IPS-NIHi7 (cell line): ENCODE results near the gene CISD1.
A peak's percentile ranks its signal among the peaks of the same experiment; 100 is the strongest.

ENCODE experiments used
- DNase-seq: peaks from one replicate; pipeline ENCODE4 v3.0.0; 2012; ENCODE audit warnings: mixed read lengths; ENCODE audit errors: extremely low spot score

The CISD1 gene

GRCh38 chr10:58265249-58265648 is 3.7 kb upstream of the CISD1 start:
- DNase-seq, result no peak

DNA sequence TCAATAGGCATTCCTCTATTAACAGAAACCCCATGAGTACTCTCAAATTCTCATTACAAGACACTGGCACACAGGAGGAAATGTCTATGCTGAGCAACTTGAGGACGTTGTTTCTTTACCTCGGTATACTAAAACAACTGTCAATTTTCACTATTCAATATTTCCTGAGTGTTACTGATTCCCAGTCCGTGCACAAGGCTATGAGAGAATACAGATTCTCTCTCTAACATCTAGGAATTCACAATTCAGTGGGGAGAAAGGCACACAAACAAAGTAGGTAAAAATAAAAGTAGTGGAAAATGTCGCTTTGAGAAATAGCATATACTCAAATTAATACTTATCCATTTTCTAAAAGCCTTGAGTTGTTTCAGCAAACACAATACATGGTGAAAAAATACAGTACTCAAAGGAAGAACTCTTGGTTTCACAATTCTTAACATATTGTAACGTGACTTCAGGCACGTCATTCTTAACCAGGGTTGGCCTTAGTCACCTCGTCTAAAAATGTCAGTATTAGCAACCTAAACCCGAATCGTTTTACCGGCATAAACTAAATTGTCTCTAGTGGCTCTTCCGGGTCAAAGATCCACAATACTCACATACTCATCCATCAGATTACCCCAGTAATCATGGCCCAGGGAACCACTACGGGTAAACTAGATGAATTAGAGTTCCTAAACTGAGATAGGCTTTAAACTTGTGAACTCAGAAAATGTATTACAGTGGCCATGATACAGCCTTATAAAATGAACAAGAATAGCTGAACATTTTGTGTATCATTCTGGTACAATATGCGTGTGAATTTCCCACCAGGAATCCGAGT is 2.7 kb upstream of the CISD1 start:
- DNase-seq, result no peak

- DNase-seq, result peak; percentile 18
Observed at GRCh38 chr10:58266826-58267712, 1.9 kb upstream of the CISD1 start.

GRCh38 chr10:58267713-58268453 is 1.1 kb upstream of the CISD1 start, which contains the start of gene IPMK:
TSS of gene IPMK (minus strand) at chr10:58267894. CDS start at chr10:58267611, 283 bp downstream.
- peak; percentile 77 for DNase-seq

- DNase-seq, result no peak
Observed at GRCh38 chr10:58268454-58268945, 462 bp upstream of the CISD1 start.

DNA sequence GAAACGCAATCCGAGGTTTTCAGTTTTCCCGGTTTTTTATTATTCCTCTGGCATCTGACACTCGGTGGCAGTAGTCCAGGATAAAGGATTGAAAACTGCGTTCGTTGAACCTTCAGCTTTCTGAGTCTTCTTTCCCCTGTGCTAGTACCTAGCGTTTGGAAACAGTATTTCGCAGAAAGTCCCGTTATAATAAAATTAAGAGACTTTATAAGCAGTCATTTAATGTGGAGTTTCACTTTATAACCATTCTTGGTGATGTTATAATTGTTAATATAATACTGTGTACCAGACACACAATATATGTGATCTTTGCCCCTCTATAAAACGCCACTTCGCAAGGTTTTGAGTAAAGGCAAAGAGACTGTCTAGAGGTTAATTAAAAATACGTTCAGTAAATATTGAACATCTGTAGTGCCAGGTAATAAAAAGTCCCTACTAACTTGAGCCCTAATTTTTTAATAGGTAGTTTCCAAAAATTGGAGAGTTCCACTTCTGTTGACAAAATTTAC is 874 bp downstream of the CISD1 start:
- no peak for DNase-seq

DNA sequence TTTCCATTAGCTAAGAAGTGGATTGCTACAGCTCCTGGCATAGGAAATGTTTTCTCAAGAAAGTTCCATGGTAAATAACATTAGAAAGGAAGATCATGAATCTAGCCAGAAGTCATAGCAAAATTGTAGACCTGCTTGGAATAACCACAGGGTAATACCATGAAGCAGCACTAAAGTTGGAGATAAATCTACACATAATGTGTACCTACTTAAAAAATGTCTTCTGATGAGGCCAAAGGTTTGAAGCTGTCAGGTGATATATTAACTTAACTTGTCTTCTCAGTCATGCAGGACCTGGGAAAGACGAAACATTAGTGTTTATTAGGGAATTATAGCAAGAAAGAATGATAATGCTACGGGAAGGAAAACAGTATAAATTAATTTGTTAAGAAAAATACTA is 6.3 kb downstream of the CISD1 start:
- no peak for DNase-seq

- no peak for DNase-seq
Observed at GRCh38 chr10:58275908-58276307, 6.9 kb downstream of the CISD1 start.

GRCh38 chr10:58278274-58278961 is 9.5 kb downstream of the CISD1 start:
- DNase-seq, result no peak

DNA sequence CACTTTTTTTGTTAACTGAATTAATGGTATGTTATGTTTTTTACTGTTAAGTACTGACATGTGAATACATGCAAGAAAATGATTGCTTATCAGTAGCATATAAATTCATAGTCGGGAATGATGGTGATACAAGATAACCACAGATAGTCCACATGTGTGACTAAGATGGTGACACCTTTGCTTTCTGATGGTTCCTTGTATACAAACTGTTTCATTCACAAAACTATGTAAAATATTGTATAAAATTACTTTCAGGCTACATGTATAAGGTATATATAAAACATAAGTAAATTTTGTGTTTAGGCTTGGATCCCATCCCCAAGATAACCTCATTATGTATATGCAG is 10.0 kb downstream of the CISD1 start:
- DNase-seq, result no peak

- DNase-seq, result no peak
Observed at GRCh38 chr10:58280477-58280876, 11.5 kb downstream of the CISD1 start.

DNA sequence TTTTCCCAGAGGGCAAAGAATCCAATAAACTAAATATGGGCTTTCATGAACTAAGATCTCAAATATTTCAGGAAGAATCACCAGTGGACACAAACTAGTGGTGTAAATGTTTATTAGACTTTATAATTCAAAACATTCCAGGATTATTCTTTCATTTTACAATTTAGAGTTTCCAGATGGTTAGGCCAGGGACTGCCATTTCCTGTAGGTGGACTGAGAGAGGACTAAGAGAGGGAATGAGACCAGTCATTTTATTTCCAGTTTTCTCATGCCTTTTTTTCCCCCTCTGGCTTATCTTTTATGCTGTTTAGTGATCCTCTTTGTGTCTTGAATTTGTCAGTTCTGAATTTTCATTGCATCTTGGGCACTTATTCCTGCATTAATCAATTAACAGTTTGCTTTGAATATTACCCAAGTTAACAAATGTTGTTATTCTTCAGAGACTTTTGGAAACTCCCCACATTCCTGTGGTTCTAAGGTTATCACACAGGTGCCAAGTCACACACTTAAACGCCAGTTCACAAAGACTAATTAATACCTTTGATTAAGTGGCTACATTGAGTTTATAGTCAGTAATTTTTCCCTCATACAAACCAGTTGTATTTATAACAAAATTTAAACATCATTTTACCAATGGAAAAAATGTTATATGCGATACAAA is 12.3 kb downstream of the CISD1 start:
- no peak for DNase-seq

GRCh38 chr10:58282615-58283014 is 13.7 kb downstream of the CISD1 start:
- DNase-seq, result no peak

- peak; percentile 19 for DNase-seq
Observed at GRCh38 chr10:58291538-58292174, 22.7 kb downstream of the CISD1 start.

GRCh38 chr10:58293989-58294388 is 25.0 kb downstream of the CISD1 start:
- no peak for DNase-seq

DNA sequence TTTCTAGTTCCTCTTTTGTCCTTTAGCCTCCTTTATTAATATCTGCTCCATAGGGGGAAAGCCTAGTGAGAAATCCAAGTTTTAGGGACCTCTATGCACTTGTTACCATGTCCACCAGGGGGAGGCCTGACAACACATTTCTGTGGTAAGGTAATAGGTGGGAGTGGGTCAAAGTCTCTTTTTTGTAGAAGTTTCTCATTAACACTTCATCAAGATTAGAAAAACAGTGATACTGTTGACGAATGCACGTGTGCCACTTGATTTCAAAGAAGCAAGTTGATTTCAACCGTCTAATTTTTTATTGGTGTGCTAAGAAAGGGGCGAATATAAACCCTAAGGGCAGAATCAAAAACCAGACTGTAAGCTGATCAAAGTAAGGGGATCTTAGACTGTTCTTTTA is 30.6 kb downstream of the CISD1 start:
- DNase-seq, result peak; percentile 75

DNA sequence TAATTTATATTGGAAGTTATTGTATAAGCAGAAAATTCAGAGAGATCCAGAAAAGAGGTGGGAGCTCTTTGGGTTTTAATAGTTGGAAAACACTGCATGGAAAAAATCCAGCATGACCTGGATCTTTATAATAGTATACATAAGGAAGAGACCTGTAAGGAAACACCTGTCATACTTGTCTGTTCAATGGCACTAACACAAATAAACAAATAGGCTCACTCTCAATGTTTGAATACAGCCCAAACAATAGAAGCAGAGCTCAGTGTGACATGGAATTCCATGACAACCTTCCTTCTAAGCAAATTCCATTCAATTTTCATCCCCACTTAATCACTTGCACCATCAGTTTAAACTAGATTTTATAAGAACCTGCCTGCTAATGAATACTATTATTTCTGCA is 31.7 kb downstream of the CISD1 start:
- no peak for DNase-seq

DNA sequence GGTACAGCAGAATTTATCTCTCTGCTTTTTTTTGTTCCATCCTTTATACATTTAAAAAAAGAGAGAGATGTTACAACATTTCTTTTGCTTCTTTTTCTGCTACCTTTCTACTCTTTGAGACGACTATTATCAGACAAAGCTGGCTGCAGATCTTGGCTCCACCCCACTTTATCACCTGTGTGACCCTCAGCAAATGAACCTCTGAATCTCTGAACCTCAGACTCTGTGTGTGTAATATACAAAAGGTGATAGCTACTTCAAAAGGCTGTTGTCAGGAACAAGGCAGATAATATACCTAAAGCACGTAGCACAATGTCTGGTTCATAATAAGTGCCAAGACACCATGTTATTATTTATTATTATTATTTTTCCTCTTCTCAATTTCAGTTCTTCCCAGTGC is 33.3 kb downstream of the CISD1 start:
- no peak for DNase-seq

DNA sequence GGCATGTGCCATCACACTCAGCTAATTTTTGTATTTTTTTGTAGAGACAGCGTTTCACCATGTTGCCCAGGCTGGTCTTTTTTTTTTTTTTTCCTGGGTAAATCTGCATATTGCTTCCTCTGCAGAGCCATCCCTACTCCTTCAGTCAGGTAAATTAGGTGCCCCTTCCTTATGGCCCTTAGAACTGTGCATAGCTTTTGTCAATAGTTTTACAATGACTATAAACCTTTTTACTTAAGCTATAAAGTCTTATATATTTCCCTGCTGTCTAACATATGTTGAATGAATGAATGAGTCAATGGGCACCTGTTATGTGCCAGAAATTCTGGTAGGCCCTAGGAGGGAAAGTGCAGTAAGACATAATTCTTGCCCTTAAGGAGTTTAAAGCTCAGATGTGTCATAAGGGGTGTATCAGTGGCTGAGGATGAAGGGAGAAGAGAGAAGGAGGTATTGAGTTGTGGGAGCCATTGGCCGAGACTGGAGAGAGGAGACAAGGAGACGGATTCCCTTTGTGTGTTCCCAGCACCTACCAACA is 35.2 kb downstream of the CISD1 start:
- no peak for DNase-seq

DNA sequence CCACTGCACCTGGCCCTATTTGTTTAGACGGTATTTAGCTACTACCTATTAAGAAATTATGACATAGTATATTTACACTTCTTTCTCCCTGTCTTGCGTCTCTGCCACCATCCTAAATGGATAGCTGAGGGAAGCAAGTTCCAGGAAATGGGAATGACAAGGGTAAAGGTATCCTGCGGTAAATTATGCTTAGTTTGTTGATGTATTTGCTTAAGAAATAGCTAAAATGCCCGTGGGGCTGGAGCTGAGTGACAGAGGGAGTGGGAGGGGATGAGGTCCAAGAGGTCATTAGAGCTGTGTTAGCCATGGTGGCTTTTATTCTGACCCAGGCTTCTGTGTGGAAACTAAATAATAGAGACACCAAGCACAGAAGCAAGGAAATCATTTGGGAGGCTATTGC is 36.9 kb downstream of the CISD1 start:
- no peak for DNase-seq
